HepG2 (cell line): ENCODE results near the gene CLCNKA. TPM values are rescaled to one million over a fixed set of nuclear protein-coding genes. Genes with fewer than 3 reads are reported as not detected.
A peak's percentile ranks its signal among the peaks of the same experiment; 100 is the strongest.

Experiments used
- ATAC-seq: fragments of 200-7000 bp; cut with Tn5 transposase; 3 replicates; pipeline ENCODE4 v1.9.1; 2020; ENCODE audit warnings: mild to moderate bottlenecking, moderate library complexity
- BruUV-seq: library from RNA; stranded (reverse); fragments of 400-500 nt; replicated peaks from 2 replicates; lab custom pipeline; 2021; lab: Mats Ljungman, UMichigan
- CTCF ChIA-PET: fragments of 300-600 bp; formaldehyde crosslinking; extraction: SDS; loops from one replicate; lab custom pipeline; 2021; ENCODE audit warnings: low total read pairs, inconsistent platforms, low intra/inter-chr PET ratio; lab: Yijun Ruan, JAX
- POLR2A ChIA-PET: fragments of 350-600 bp; sonication (Branson Sonifier 250); formaldehyde crosslinking; loops from one replicate; lab custom pipeline; 2020; ENCODE audit warnings: antibody characterized with exemption, inconsistent platforms; lab: Yijun Ruan, JAX
- DNase-seq: peaks from one replicate; pipeline ENCODE4 v3.0.0-alpha.2; 2015; ENCODE audit warnings: low spot score
- FAIRE-seq: peaks from 3 replicates; lab custom pipeline; 2011; peaks lifted over from hg19 to GRCh38; lab: Jason Lieb, UNC
- H2AFZ ChIP-seq: one replicate; pipeline ENCODE4 v1.6.1; 2011; ENCODE audit warnings: low read length, inconsistent platforms
- H3K27ac ChIP-seq: fragments of 300-600 bp; 3 replicates; pipeline ENCODE4 v1.8.0; 2011; ENCODE audit warnings: mixed run types, mild to moderate bottlenecking, mixed read lengths, low read length, inconsistent platforms; ENCODE audit not compliant: insufficient read depth; ENCODE audit errors: extremely low read length
- H3K27me3 ChIP-seq, 2 experiments: fragments of 200-600 bp in 1 of 2; 2 replicates in 1 of 2; 3 replicates in 1 of 2; pipeline versions ENCODE4 v1.6.0 to v1.8.0; 2011; ENCODE audit warnings: low read length in 2 of 2, mild to moderate bottlenecking in 2 of 2, moderate library complexity in 2 of 2, inconsistent platforms in 1 of 2; ENCODE audit not compliant: insufficient read depth in 2 of 2, control insufficient read depth in 1 of 2
- H3K36me3 ChIP-seq, 2 experiments: fragments of 200-600 bp in 1 of 2; replicated peaks in 1 of 2; 2 replicates in 1 of 2; 3 replicates in 1 of 2; pipeline versions ENCODE4 v1.5.1 to v1.8.0; 2011; ENCODE audit warnings: low read length in 2 of 2, inconsistent platforms in 1 of 2; ENCODE audit not compliant: insufficient read depth in 2 of 2, control insufficient read depth in 1 of 2
- H3K4me1 ChIP-seq: 2 replicates; pipeline ENCODE4 v1.5.1; 2012; ENCODE audit warnings: low read length, inconsistent platforms; ENCODE audit not compliant: insufficient read depth
- H3K4me2 ChIP-seq: 2 replicates; pipeline ENCODE4 v1.6.0; 2011; ENCODE audit warnings: low read depth, low read length, inconsistent platforms
- H3K4me3 ChIP-seq, 3 experiments: fragments of 200-600 bp in 1 of 3; sonication (generic), shearing (Covaris generic) in 1 of 3; replicated peaks in 1 of 3; 2 replicates each; pipeline ENCODE4 v1.5.1; 2011 to 2016; ENCODE audit warnings: low read length in 3 of 3, inconsistent platforms in 2 of 3, low read depth in 2 of 3, mild to moderate bottlenecking in 2 of 3, control low read depth in 1 of 3, mixed read lengths in 1 of 3; ENCODE audit not compliant: insufficient read depth in 1 of 3
- H3K79me2 ChIP-seq: one replicate; pipeline ENCODE4 v1.6.1; 2011; ENCODE audit warnings: low read length, inconsistent platforms; ENCODE audit not compliant: insufficient read depth
- H3K9ac ChIP-seq: 2 replicates; pipeline ENCODE4 v1.6.0; 2011; ENCODE audit warnings: mild to moderate bottlenecking, low read depth, low read length, inconsistent platforms; ENCODE audit not compliant: insufficient read depth
- H3K9me3 ChIP-seq: 2 replicates; pipeline ENCODE4 v1.5.1; 2012; ENCODE audit warnings: mild to moderate bottlenecking, low read length
- H4K20me1 ChIP-seq: 2 replicates; pipeline ENCODE4 v1.6.0; 2011; ENCODE audit warnings: inconsistent platforms, mild to moderate bottlenecking, low read length, moderate library complexity; ENCODE audit not compliant: insufficient read depth
- ARID4A ChIP-seq: sonication (generic); formaldehyde crosslinking; IDR thresholded peaks from 2 replicates; pipeline ENCODE4 v1.5.0; 2020; ENCODE audit warnings: mild to moderate bottlenecking, missing genetic modification reagents, borderline replicate concordance
- CBX5 ChIP-seq: sonication (generic); formaldehyde crosslinking; IDR thresholded peaks from 2 replicates; pipeline ENCODE4 v1.4.0; 2020; ENCODE audit warnings: missing genetic modification reagents, borderline replicate concordance
- DRAP1 ChIP-seq: IDR thresholded peaks from 2 replicates; pipeline ENCODE4 v1.6.1; 2016; ENCODE audit warnings: missing genetic modification reagents, missing compliant biosample characterization
- E2F1 ChIP-seq: sonication (generic); formaldehyde crosslinking; IDR thresholded peaks from 2 replicates; pipeline ENCODE4 v1.5.0; 2020; ENCODE audit warnings: missing genetic modification reagents
- NFYB ChIP-seq: sonication (generic); formaldehyde crosslinking; IDR thresholded peaks from 2 replicates; pipeline ENCODE4 v1.4.0; 2020; ENCODE audit warnings: missing genetic modification reagents
- SMAD3 ChIP-seq: sonication (generic); formaldehyde crosslinking; IDR thresholded peaks from 2 replicates; pipeline ENCODE4 v1.4.0; 2020; ENCODE audit warnings: missing genetic modification reagents
- SP1 ChIP-seq, 2 experiments: fragments of 450-650 bp in 1 of 2; sonication (generic) in 1 of 2; formaldehyde crosslinking in 1 of 2; IDR thresholded peaks; 2 replicates each; pipeline versions ENCODE4 v1.4.0 to v1.6.1; 2016 to 2020; ENCODE audit warnings: missing genetic modification reagents in 1 of 2
- TEAD3 ChIP-seq: optimal IDR thresholded peaks from 2 replicates; pipeline ENCODE3; 2016; ENCODE audit warnings: borderline replicate concordance
- ZNF280B ChIP-seq: sonication (generic); formaldehyde crosslinking; IDR thresholded peaks from 2 replicates; pipeline ENCODE4 v1.5.0; 2020; ENCODE audit warnings: missing genetic modification reagents, mild to moderate bottlenecking, borderline replicate concordance
- ZNF326 ChIP-seq: sonication (generic); formaldehyde crosslinking; IDR thresholded peaks from 2 replicates; pipeline ENCODE4 v1.4.0; 2020; ENCODE audit warnings: missing genetic modification reagents, borderline replicate concordance
- ZNF350 ChIP-seq: sonication (generic); formaldehyde crosslinking; IDR thresholded peaks from 2 replicates; pipeline ENCODE4 v1.4.0; 2020; ENCODE audit warnings: mild to moderate bottlenecking, low read depth, missing genetic modification reagents, borderline replicate concordance
- ZNF768 ChIP-seq: sonication (generic); formaldehyde crosslinking; IDR thresholded peaks from 2 replicates; pipeline ENCODE4 v1.4.0; 2020; ENCODE audit warnings: missing genetic modification reagents
- WGBS: methylation state at CpG from one replicate; pipeline ENCODE4 v1.1.6; 2017; ENCODE audit warnings: low lambda C conversion rate; 5-methylcytosine and 5-hydroxymethylcytosine counted together
- in situ Hi-C: cut with HindIII; loops from 2 replicates; pipeline ENCODE4 v1.10.0; 2017; ENCODE audit warnings: low pct_unique_long_range_greater_than_20kb; ENCODE audit not compliant: extremely low pct_ligation_motif_present
- intact Hi-C: fragments of 100-400 bp; cut with micrococcal nuclease; formaldehyde crosslinking; loops from one replicate; pipeline ENCODE4 v1.10.0; 2022; ENCODE audit not compliant: unreplicated experiment
- polyA plus RNA-seq, 8 experiments: library from polyadenylated mRNA; depleted of rRNA in 3 of 8; stranded (reverse) in 7 of 8; unstranded in 1 of 8; fragments of >200 nt; fragmentation: Illumina TruSeq in 4 of 8; extraction: Trizol in 4 of 8; gene quantifications; 2 replicates each; pipeline versions ENCODE4 v1.2.1 to v1.2.3, GENCODE V29; 2011 to 2016; ENCODE audit warnings: low read depth in 4 of 8, missing spikeins in 1 of 8, mixed read lengths in 1 of 8; ENCODE audit not compliant: insufficient read depth in 1 of 8
- total RNA-seq, 5 experiments: library from RNA; depleted of rRNA; stranded (reverse); fragments of >200 nt; fragmentation: Illumina TruSeq; extraction: Trizol; gene quantifications; 2 replicates each; pipeline ENCODE4 v1.2.3, GENCODE V29; 2016; ENCODE audit warnings: low read depth in 1 of 5

The CLCNKA gene
- total and polyA plus RNA-seq, 2 of the 13 experiments (the other 11 are each of a cell fraction or from before 2014, with no cell fraction given): 0.03 TPM; not detected in 1

- CTCF ChIA-PET: interaction anchor here (0.7 to 2.0 kb wide), 2 partner anchors 23 kb away, joined by 3 to 16 read pairs; no protein-coding TSS in a partner anchor
- in situ Hi-C loops: no loop called here
- Histone ChIP-seq H3K4me1 (peaks cover 11% of the 10 kb centered on the region), H3K9me3 (no peaks in the 10 kb centered on the region), H2AFZ (no peak overlapping the region), H3K36me3 (no peaks in the 10 kb centered on the region), H3K9ac (no peak overlapping the region), H3K79me2 (no peaks in the 10 kb centered on the region), H3K27ac (no peak overlapping the region), H3K27me3 (peaks cover 9 to 27% of the 10 kb centered on the region in 2 experiments; a peak in 4 of 5 replicates), H4K20me1 (peaks cover 3% of the 10 kb centered on the region; the same call in 1 of the 2 replicates), H3K4me3 (no peak overlapping the region), H3K4me2 (no peak overlapping the region)
- no TSS peak for BruUV-seq
- peak; percentile 49 for FAIRE-seq
- 29% methylated on average over 7 of the region's 18 CpGs for WGBS
- DNase-seq: peak; percentile 82
- POLR2A ChIA-PET: no interaction called here
- ATAC-seq: peak; percentile 86
- intact Hi-C loops: loop anchor here (2.0 kb wide), 2 partner anchors 24 kb away; no protein-coding TSS in a partner anchor
- TF ChIP-seq CBX5 (CRISPR knock-in tag): peak; percentile 53; the same call in 1 of the 2 replicates
- peak; percentile 23; the same call in 1 of the 2 replicates for TF ChIP-seq ARID4A (CRISPR knock-in tag)
- no peak for TF ChIP-seq E2F1
- no peak for TF ChIP-seq ZNF326 (CRISPR knock-in tag)
- no peak for TF ChIP-seq SP1 (IDR thresholded peaks at IDR 0.05)
- TF ChIP-seq SP1 (CRISPR knock-in tag; IDR thresholded peaks at IDR 0.05): peak; percentile 69
- TF ChIP-seq ZNF768 (CRISPR knock-in tag): 0 out of 2 replicates have a peak, but pooled peaks have one; percentile 18
- peak; percentile 47 for TF ChIP-seq TEAD3 (CRISPR knock-in tag)
- TF ChIP-seq SMAD3 (CRISPR knock-in tag): no peak
- no peak for TF ChIP-seq NFYB (CRISPR knock-in tag)
- peak; percentile 69; the same call in 1 of the 2 replicates for TF ChIP-seq ZNF280B
- TF ChIP-seq ZNF350 (CRISPR knock-in tag): 0 out of 2 replicates have a peak, but pooled peaks have one; percentile 32
- peak; percentile 24; the same call in 1 of the 2 replicates for TF ChIP-seq DRAP1 (CRISPR knock-in tag)
These were observed 10.7 kb downstream of the CLCNKA start for GRCh38 chr1:16032388-16033102.
